GM18505 (cell line): Measurements from ENCODE around the gene DHRS7C.
"Not testable (repeated sequence)": the region's sequence is repeated elsewhere in the genome, so short reads cannot be mapped to it uniquely, and the experiment has no call there.

Experiments used
- ATAC-seq: cut with Tn5 transposase; IDR thresholded peaks from one replicate; pipeline ENCODE4 v1.9.1; 2021; ENCODE audit not compliant: unreplicated experiment
- POLR2A ChIP-seq: IDR thresholded peaks from 4 replicates; pipeline ENCODE4 v1.6.1; 2011; ENCODE audit warnings: borderline replicate concordance; ENCODE audit not compliant: insufficient read depth, insufficient read length; ENCODE audit errors: extremely low read depth

The DHRS7C gene

DNA sequence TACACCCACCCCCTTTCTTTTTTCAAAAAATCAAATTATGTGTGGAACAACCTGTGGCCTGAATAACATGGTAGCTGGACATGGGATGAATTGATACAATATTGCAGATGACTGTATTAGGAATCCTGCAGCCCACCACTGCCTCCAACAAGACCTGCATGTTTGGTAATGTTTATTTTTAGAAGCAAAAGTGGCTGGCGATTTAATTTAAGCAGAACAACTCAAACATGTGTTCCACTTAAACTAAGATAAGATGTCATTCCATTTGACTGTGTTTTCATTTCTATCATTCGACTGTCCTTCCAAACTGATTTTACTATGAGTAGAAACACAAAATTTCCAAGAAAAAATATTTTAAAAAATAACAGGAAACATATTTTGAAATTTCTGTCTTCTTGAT lies 10.1 kb upstream of the DHRS7C start:
- no peak for ATAC-seq
- TF ChIP-seq POLR2A = no peak

DNA sequence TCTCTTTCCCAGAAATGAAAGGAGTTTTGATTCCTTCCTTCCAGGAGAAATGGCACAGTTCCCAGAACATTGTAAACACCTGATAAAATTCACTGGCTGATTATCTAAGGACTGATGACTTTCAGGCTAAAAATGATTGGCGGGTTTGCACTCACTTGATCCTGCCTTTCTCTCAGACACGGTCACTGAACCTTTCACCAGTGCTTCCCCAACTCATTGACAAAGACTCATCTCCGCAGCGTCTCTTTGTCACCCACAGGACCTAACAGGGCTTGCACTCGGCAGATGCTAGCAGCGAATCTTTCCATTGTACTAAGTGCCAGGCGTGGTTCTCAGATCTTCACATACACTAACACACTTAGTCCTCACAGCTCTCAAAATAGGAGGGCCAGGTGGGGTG lies 7.3 kb upstream of the DHRS7C start:
- no peak for ATAC-seq
- no peak for TF ChIP-seq POLR2A

DNA sequence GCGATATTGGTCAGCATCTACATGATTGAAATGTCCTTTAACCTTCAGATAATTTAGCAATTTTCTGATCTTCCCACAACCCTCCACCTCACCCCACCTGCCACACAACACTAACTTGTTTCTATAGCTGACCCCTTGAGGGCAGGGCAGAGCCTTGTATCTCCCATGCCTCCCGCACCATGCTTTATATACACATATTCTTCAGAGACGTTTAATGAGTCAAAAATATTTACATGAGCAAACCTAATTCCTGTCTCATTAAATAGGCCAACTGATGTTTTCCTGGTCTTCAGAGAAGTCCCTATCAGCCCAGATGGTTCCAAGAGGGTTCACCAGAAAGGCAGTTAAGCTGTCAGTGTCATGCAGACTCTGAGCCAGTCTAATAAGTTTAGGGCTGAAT lies 6.6 kb upstream of the DHRS7C start:
- no peak for TF ChIP-seq POLR2A
- ATAC-seq = no peak

DNA sequence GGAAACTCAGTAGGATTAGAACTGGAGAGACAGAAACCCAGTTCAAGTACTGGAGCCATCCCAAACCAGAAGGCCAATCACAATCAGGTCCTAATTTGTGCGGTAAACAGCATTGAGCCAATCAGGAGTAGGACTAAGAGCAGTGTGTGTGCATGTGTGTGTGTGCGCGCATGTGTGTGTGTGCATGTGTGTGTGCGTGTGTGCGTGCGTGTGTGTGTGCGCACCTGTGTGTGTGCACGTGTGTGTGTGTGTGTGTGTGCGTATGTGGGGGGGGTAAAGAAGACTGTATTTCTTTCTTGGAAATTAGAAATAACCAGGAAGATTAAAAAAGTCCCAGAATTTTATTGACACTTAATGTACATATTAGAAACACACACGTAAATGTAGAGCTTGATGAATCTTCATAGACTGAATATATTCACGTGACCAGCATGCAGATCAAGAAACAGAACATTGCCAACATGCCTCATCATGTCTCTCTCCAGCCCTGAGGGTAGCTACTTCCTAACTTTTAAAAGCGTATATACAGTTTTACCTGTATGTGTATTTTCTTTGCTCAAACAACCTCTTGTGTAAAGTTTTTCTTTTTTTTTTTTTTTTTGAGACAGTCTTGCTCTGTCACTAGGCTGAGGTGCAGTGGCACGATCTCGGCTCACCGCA lies 919 bp upstream of the DHRS7C start:
- no peak for ATAC-seq
- TF ChIP-seq POLR2A = no peak

DNA sequence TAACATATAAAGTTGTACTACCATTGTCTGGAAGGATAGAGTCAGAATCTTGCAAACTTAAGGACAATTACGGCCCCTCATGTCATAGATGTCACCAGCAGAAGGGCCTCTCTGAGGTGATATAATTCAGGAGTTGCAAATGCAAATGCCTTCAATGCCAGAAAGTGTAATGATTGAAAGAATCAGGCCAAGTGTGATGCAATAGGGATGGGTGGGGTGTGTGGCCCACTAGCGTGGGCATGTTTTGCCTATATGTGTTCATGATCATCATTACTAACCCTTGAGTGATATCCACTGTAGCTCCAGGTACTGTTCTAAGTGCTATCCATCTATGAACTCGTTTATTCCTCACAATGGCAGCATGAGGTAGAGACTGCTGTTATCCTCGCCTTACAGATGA lies 1.1 kb downstream of the DHRS7C start:
- ATAC-seq = no peak
- no peak for TF ChIP-seq POLR2A

DNA sequence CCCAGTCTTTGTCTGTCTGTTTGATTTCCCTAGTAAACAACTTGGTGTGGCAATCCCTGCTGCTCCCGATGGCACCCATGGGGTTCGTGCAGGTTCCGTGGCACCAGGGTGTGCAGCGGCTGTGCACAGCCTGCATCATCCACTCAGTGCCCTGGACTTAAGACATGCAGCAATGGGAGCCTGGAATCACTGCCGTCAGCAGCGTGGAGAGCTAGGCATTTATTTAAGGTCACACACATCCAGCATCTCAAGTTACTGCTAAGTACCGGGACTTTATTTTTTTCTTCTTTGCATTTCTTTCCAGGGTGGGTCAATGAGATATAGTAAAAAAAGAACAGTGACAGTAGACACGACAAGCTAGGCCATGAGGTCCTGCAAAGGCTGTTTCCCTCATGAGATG lies 2.8 kb downstream of the DHRS7C start:
- TF ChIP-seq POLR2A = no peak
- ATAC-seq = no peak

DNA sequence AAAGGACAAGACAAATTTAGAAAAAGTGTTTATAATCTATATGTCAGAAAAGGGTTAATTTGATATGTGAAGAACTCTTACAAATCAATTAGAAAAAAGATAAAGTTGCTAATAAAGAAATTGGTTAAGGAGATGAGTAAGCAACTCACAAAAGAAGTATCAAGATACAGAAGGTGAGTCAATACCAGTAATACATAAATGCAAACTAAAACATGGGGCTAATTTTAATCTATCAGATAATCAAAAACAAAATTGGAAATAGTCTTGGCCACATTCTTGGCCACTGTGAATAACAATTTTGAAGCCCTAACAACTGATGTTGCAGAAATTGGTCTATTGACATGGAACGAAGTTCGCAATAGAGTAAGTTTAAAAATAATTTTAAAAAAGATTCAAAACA lies 6.8 kb downstream of the DHRS7C start:
- ATAC-seq = no peak
- no peak for TF ChIP-seq POLR2A

DNA sequence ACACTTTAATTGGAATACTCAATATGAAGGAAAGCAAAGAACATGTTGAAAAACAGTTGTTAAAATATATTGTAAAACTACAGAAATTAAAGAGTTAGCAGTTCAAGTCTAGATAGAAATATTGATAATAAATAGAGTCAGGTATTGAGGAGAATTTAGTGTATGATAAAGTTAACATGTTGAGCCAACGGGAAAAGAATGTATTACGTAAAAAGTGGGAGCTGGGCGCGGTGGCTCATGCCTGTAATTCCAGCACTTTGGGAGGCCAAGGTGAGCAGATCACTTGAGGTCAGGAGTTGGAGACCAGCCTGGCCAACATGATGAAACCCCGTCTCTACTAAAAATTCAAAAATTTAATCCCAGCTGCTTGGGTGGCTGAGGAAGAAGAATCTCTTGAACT lies 7.9 kb downstream of the DHRS7C start:
- ATAC-seq = not testable (repeated sequence)

DNA sequence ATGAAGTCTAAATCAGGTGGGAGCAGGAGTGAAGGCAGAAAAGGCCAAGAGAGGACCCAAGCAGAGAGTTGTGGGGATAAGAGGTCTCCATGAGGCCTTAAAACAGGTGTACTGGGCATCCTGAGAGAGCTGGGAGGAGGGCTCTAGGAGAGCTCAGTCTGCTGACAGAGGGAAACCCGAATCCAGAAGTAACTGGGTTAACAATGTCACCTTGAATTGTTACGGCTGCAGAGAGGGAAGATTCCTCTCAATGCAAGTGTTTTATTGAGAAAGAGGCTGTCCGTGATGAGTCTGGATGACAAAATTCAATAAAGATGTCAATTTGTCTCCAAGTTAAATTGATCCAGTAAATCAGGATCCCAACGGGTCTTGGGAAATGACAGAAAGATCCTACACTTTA lies 8.3 kb downstream of the DHRS7C start:
- no peak for TF ChIP-seq POLR2A
- ATAC-seq = no peak

DNA sequence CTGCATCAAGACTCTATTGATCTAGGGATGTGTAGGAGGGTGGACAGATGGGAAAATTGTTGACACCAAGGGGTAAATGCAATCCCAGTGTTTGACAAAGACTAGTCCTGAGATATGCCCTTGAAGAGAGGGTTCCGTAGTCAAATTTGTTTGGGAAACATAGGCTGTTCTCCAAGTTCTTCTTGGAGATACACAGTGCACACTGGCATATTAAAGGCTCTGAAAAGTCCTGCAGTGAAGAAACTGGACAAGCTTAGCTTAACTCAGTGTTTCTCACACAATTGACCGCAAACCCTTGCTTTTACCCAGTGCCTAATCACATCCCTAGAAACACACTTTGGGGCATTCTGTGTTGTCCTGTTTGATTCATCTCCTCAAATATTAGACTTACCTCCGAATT lies 10.8 kb downstream of the DHRS7C start:
- ATAC-seq = no peak
- TF ChIP-seq POLR2A = no peak

DNA sequence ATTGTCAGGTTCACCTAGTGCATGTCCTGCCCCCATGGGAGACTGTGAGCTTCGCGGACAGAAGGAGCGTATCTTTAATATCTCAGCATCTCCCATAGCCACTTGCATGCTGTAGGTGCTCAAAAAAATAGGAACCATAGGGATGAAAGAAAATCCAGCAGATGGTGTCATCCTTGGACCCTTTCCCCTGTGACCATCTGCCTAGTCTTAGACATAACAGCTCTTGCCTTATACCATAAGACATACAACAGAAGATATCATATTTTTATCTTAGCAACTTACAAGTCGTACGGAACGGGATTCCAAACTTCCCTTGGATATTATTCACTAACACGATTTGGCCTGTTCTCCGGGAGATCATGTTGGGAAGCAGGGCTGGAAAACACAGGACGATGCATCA lies 14.5 kb downstream of the DHRS7C start:
- TF ChIP-seq POLR2A = no peak
- ATAC-seq = no peak

DNA sequence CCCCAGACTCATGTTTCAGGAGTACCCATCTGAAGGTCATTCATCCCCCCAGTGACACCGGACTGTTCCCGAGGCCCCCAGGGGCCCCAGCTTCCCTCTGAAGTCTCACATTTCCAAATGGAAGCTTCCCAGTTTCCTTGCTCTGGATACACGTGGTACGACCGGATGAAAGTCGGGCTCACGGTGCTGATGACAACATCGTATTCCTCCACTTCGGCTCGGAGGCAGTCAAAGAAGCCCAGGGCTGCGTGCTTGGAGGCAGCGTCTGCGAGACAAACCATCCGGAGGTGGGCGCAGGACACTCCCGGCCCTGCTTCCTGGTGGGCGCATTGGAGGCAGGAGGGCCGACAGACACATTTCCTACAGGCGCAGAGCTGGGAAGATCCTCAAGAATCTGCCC lies 18.7 kb downstream of the DHRS7C start:
- ATAC-seq = no peak
- TF ChIP-seq POLR2A = no peak

DNA sequence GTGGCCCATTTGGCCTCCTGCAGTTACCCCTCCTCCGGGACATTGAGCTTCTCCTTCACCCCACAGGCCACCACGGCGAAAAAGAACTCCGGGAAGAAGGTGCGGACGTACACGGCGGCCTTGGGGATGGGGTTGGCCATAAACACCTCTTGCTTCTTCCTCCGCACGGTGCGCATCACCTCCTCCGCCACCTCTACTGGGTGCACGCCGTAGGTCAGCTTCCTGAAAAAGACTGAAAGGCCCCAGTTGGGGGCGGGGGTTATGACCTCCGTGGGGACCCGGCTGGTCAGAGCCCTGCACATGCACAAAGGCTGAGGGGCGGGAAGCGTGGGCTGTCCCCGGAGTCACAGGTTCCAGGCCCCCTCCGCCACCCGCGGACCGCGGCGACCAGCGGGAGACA lies 19.9 kb downstream of the DHRS7C start:
- TF ChIP-seq POLR2A = no peak
- no peak for ATAC-seq

DNA sequence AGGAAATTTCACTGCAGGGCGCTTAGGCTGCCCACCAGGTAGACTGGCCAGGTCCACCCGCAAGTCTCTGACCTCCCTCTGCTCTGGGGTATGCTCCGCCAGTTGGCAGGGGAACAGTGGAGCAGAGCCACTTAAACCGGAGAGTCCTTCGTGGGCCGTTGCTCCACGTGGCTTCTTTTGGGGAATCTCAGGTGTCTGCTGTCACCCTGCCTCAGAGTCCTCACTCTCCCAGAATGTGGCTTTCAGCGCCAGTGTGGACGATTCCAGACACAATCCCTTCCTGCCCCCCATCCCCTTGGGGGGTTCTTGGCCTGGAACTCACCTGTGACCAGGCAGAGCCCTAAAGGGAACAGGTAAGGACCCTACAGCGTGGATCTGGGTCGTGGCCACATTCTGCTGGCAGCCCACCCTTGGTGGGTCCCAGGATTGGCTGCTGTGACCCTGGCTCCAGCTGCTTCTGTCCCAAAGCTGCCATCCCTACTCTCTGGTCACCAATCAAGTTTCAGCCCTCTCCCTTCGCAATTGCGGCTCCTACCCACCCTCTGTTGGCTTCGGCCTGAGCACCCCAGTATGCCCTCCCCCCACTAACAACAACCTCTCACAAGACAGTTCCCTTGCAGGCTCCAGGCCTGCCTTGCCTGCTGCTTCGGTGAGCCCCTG lies 22.2 kb downstream of the DHRS7C start:
- TF ChIP-seq POLR2A = no peak
- ATAC-seq = no peak
